MCF 10A (cell line): ENCODE results near the gene RAVER2. TPM values are rescaled to one million over a fixed set of nuclear protein-coding genes. Genes with fewer than 3 reads are reported as not detected.

Source experiments
- BruUV-seq: library from RNA; stranded (reverse); fragments of 400-500 nt; replicated peaks from 2 replicates; lab custom pipeline; 2021; lab: Mats Ljungman, UMichigan
- CTCF ChIA-PET: fragments of 300-600 bp; sonication (Branson Sonifier 250); formaldehyde crosslinking; extraction: SDS; loops from one replicate; lab custom pipeline; 2021; ENCODE audit warnings: antibody characterized with exemption, inconsistent platforms; lab: Yijun Ruan, JAX
- POLR2A ChIA-PET: fragments of 300-600, 350-650 bp; sonication (Branson Sonifier 250); formaldehyde crosslinking; extraction: SDS; loops from one replicate; lab custom pipeline; 2020; ENCODE audit warnings: antibody characterized with exemption, inconsistent platforms; lab: Yijun Ruan, JAX
- DNase-seq: peaks from one replicate; pipeline ENCODE4 v3.0.0-alpha.2; 2018; ENCODE audit not compliant: unreplicated experiment
- H3K27ac Mint-ChIP-seq: one replicate; pipeline ENCODE4 v1.8.0; 2022; ENCODE audit warnings: mild to moderate bottlenecking, low read depth, mixed read lengths; ENCODE audit not compliant: unreplicated experiment
- H3K27me3 Mint-ChIP-seq: one replicate; pipeline ENCODE4 v1.8.0; 2022; ENCODE audit warnings: mixed read lengths; ENCODE audit not compliant: insufficient read depth, unreplicated experiment
- H3K36me3 Mint-ChIP-seq: one replicate; pipeline ENCODE4 v1.8.0; 2022; ENCODE audit warnings: mild to moderate bottlenecking, moderate library complexity, mixed read lengths; ENCODE audit not compliant: insufficient read depth, unreplicated experiment
- H3K4me1 Mint-ChIP-seq: one replicate; pipeline ENCODE4 v1.8.0; 2022; ENCODE audit warnings: mixed read lengths; ENCODE audit not compliant: insufficient read depth, unreplicated experiment
- H3K4me3 Mint-ChIP-seq: one replicate; pipeline ENCODE4 v1.8.0; 2022; ENCODE audit warnings: mild to moderate bottlenecking, moderate library complexity, mixed read lengths; ENCODE audit not compliant: unreplicated experiment
- H3K9me3 Mint-ChIP-seq: one replicate; pipeline ENCODE4 v1.8.0; 2022; ENCODE audit warnings: mixed read lengths; ENCODE audit not compliant: unreplicated experiment
- intact Hi-C: fragments of 100-400 bp; cut with micrococcal nuclease; formaldehyde crosslinking; loops from 2 replicates; pipeline ENCODE4 v1.14.1; 2022
- total RNA-seq: library from RNA; stranded (reverse); gene quantifications from 2 replicates; pipeline ENCODE4 v1.2.3, GENCODE V29; 2022
- TF ChIP-seq, protein P1 (sequence below): fragments of 200-600 bp; IDR thresholded peaks from one replicate; pipeline ENCODE4 v1.8.0; 2022; ENCODE audit warnings: antibody characterized with exemption, mild to moderate bottlenecking; ENCODE audit not compliant: unreplicated experiment

Gene RAVER2
- total RNA-seq, 1 experiment from 2014 or later: 5.9 TPM

DNA sequence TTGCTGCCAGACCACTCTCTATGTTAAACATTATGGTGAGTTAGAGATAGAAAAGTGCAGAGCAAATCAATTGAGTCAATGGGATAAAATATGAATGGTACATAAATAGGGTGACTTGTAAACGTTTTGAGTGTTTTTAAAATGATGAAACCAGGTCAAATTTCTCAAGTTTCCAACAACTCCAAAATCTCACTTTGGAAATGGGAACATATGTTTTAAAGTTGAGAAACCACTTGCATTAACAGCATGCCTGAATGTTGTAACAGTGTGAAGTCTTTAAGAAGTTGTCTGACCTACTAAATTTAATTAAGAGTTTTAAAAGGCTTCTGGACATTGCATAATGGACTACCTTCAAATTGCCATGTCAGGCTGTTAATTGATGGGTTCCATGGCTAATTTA, 33.6 kb upstream of the RAVER2 start:
- TF ChIP-seq, protein P1, sequence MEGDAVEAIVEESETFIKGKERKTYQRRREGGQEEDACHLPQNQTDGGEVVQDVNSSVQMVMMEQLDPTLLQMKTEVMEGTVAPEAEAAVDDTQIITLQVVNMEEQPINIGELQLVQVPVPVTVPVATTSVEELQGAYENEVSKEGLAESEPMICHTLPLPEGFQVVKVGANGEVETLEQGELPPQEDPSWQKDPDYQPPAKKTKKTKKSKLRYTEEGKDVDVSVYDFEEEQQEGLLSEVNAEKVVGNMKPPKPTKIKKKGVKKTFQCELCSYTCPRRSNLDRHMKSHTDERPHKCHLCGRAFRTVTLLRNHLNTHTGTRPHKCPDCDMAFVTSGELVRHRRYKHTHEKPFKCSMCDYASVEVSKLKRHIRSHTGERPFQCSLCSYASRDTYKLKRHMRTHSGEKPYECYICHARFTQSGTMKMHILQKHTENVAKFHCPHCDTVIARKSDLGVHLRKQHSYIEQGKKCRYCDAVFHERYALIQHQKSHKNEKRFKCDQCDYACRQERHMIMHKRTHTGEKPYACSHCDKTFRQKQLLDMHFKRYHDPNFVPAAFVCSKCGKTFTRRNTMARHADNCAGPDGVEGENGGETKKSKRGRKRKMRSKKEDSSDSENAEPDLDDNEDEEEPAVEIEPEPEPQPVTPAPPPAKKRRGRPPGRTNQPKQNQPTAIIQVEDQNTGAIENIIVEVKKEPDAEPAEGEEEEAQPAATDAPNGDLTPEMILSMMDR: no peak
- H3K9me3 Mint-ChIP-seq: no peaks in the 10 kb centered on the region
- H3K36me3 Mint-ChIP-seq: peaks cover 6% of the 10 kb centered on the region
- no TSS peak for BruUV-seq
- POLR2A ChIA-PET: no interaction called here
- intact Hi-C loops: no loop called here
- no peak overlapping the region for H3K27ac Mint-ChIP-seq
- peaks cover 13% of the 10 kb centered on the region for H3K27me3 Mint-ChIP-seq
- H3K4me3 Mint-ChIP-seq: no peak overlapping the region
- DNase-seq: no peak
- CTCF ChIA-PET: interaction anchor here (0.7 kb wide), 1 partner anchor 35 kb away, joined by 3 read pairs; no protein-coding TSS in a partner anchor
- H3K4me1 Mint-ChIP-seq: no peaks in the 10 kb centered on the region

DNA sequence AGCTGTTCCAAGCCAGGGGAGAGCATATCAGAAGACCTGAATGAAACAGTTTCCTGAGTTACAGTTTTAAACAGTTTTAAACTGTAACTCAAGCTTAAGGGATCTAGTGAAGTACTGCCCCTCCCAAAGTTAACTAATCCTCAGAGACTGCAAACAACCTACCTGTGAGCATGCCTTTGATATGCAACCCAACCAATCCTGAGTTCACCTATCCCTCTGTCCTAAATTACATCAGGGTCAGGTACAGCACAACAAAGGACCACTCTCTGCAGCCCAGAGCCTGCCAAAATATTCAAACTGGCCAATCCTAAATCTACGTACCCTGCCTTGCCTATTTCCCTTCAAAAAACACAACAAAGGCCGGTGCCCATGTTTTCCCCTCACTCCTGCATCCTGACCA, 32.8 kb upstream of the RAVER2 start:
- intact Hi-C loops: no loop called here
- ChIA-PET POLR2A (no interaction called here), CTCF (interaction anchor here (0.6 to 1.0 kb wide), 3 partner anchors 25 to 493 kb away, joined by 3 to 5 read pairs (median 3); no protein-coding TSS in a partner anchor)
- Mint-ChIP-seq H3K27me3 (peaks cover 13% of the 10 kb centered on the region), H3K9me3 (no peaks in the 10 kb centered on the region), H3K27ac (no peak overlapping the region), H3K4me3 (no peak overlapping the region), H3K36me3 (peaks cover 6% of the 10 kb centered on the region), H3K4me1 (no peaks in the 10 kb centered on the region)
- TF ChIP-seq, protein P1: no peak
- no TSS peak for BruUV-seq
- no peak for DNase-seq

GRCh38 chr1:64715186-64715585, 29.7 kb upstream of the RAVER2 start:
- POLR2A ChIA-PET: no interaction called here
- BruUV-seq: no TSS peak

DNA sequence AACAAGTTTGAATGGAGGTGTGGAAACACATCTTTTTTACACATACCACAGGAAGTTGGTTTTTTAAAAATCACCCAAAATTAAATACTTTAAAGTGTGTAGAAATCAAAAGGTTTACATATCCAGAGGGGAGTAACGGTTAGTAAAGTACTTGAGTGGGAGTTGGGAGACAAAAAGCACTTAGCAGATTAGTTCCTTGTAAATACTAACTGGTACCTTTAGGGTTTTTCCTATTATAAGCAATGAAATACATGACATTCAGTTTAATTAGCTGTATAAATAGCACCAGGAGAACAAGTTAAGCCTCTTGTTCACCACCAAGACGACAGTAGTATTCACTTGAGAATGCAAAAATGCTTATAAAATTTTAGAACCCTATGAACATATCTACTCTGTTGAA, 23.7 kb upstream of the RAVER2 start:
- Mint-ChIP-seq H3K4me1 (no peaks in the 10 kb centered on the region), H3K9me3 (peaks cover 11% of the 10 kb centered on the region), H3K36me3 (no peaks in the 10 kb centered on the region), H3K27me3 (peaks cover 33% of the 10 kb centered on the region), H3K27ac (no peak overlapping the region), H3K4me3 (no peak overlapping the region)
- CTCF ChIA-PET: no interaction called here
- TF ChIP-seq, protein P1: no peak
- BruUV-seq: no TSS peak
- POLR2A ChIA-PET: no interaction called here
- intact Hi-C loops: no loop called here
- no peak for DNase-seq

More at GRCh38 chr1:64715186-64715585, 29.7 kb upstream of the RAVER2 start:
- Mint-ChIP-seq H3K9me3 (peaks cover 11% of the 10 kb centered on the region), H3K36me3 (no peaks in the 10 kb centered on the region), H3K4me1 (no peaks in the 10 kb centered on the region), H3K27me3 (peaks cover 13% of the 10 kb centered on the region), H3K4me3 (no peak overlapping the region), H3K27ac (no peak overlapping the region)
- TF ChIP-seq, protein P1: no peak
- CTCF ChIA-PET: interaction anchor here (0.6 kb wide), 3 partner anchors 8 to 53 kb away, joined by 3 to 4 read pairs (median 3); no protein-coding TSS in a partner anchor
- DNase-seq: no peak
- intact Hi-C loops: no loop called here
